HG02763 (cell line): ENCODE measurements around the gene LY6G5C.

Source experiments
- ATAC-seq: cut with Tn5 transposase; IDR thresholded peaks from one replicate; pipeline ENCODE4 v1.9.1; 2021; ENCODE audit warnings: mild to moderate bottlenecking, moderate library complexity; ENCODE audit not compliant: unreplicated experiment

LY6G5C gene

DNA sequence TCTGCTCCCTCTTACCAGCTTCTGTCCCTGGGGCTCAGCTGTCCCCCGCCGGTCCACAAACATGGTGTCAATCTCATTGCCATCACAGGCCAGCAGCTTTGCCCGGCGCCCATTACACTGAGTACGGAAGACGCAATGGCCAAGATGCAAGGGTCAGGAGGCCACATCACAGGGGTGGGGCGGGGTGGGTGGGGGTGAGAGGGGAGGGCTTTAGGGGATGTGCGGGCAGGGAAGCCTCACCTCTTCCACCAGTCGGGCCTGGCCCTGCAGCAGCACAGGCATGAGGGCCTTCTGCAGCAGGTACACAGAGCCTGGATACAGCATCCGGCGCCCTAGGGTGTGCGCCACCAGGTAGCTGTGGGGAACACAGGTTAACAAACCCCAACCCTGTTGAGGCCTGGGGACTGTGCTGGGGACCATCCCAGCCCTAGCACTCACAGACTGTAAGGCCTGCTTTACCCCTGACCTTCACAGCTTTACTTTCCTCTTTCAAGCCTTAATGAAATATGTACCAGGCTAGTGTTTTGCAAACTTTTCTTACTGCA lies 10.8 kb upstream of the LY6G5C start:
- ATAC-seq: no peak

DNA sequence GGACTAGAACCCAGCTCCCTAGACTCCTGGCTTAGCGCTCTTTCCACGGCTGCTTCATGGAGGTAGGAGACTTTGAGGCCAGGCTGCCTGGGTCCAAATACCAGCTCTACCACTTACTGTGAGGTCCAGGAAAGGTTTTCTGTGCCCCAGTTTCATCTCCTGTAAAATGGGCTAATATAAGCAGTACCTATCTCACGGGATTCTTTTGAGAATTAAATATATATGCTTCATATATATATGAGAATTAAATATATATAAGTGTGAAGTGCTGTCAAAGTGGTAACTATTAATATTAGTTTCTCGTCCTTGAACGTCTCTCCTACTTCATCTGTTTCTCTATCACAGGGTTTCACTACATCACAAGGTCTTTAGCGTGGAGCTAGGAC lies 10.2 kb upstream of the LY6G5C start:
- no peak for ATAC-seq

DNA sequence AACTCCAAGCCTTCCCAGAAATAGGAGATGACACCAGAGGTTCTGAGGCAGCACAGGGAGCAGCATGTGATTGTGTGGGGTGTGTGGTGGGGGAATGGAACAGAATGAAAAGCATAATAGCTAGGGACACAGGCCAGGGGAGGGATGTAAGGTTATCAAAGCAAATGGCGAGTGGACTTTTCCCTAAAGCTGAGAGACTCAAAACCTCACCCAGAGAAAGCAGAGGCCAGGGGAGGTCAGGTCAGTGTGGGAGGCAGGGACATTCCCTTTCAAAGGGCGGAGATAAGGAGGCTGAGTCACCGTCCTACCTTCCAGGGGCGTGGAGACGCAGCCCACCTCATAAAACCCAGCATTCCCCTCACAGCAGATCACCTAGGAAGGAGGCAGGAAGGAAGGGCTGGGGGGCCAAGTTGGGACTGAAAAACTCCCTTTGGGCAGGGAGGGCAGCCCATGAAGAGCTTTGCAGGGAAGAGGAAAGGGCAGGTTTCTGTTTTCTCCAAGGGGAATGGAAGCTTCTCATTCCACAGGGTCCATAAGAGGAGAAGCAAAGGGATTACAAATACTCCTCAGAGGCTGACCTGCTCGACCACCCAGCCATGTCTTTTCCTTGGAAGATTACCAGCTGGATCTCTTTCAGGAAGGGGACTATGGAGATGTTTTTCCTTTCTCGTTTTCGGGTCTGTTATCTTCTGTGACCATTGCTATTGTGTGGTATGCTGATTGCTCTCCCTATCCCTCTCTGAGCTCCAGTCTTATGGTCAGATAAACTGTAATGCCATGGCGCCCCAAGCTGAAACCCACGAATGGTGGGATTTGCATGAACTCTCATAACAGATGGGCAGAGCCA lies 9.6 kb upstream of the LY6G5C start:
- no peak for ATAC-seq

DNA sequence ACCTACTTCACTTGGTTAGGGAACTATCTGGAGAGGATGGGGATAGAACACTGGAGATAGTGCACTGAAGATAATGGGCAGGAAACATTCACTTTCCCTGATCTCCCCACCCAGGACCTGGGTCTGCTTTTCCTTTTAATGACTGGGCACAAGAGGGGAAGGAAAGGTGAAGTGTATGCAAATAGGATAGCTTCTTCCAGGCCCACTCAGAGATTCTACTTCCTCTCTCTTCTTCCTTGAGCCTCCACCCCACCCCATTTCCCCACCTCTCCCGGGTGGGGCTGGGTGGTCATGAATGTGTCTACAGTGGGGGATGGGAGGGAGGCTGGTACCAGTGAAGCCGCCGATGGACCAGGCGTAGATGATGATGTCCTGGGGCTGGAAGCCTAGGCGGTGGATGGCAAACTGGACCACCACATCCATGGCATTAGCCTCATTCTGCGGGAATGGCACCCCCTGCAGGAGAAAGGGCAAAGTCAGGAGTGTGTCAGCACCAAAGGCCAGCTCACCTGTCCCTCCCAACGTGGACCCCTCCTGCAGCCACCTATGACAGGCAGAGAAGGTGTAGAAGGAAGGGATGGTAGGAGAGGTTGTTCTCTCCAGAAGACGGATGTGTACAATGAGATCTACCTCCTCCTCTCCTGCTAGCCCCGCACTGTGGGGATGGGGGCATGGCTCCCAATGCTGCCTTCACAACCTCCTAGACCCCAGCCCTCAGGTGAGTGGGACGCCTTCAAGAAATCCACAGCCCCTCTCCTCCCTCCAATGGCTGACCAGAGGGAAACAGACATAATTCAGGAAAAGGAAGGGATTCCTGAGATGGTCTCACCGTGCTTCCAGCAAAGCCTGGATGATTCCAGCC lies 8.6 kb upstream of the LY6G5C start:
- no peak for ATAC-seq

DNA sequence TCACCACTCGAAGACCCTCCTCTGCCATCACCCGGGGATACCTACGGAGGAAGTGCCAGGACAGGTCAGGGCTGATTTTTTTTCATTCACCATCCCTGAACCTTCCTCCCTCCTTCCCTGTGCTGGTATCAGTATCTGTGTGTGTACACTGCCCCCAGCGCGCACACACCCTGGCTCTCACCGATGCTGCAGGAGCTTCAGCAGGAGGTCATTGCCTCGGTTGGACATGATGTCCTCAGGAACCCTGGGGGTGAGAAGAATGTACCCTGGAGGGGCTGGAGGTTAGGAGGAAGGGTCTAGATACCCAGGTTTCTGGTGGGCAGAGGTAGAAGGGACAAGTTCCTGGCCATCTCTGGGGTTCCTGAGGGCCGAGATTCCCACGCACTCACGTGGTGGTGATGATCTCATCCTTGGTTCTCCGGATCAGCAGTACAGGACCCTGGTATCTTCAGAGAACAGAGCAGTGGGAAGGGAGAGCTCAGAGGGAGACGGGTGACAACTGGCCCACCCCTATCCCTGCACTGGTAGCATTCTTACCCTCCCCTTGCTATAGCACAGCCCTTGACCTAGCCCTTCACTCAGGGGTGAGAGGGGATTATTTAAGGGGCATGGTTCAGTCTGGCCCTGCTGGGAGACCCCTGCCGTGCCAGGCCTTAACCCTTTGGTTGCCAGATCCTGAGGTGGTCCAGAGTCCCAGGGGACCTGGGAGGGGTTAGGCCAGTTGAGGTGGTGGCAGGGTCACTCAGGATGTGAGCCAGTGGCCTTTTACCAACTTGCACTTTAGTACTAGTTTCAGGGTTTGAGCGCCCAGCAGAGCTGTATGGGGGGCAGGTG lies 7.2 kb upstream of the LY6G5C start:
- no peak for ATAC-seq

DNA sequence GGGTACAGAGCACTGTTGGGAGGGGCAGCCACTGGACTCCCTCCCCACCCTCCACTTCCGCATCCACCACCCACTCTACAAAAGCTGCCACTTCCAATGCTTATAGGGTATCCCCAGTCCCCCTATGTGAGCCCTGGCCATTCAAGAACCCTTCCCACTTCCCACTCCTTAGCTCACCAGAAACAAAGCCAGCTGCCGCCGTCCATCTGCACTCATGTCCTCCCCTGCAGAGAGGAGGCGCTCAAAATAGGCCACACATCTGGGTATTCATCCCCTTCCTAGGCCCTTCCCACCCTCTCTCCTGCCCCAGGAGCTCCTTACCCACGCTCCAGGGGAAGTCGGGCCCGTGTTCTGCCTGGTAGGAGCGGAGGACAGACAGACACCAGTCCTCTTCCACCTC lies 6.5 kb upstream of the LY6G5C start:
- no peak for ATAC-seq

DNA sequence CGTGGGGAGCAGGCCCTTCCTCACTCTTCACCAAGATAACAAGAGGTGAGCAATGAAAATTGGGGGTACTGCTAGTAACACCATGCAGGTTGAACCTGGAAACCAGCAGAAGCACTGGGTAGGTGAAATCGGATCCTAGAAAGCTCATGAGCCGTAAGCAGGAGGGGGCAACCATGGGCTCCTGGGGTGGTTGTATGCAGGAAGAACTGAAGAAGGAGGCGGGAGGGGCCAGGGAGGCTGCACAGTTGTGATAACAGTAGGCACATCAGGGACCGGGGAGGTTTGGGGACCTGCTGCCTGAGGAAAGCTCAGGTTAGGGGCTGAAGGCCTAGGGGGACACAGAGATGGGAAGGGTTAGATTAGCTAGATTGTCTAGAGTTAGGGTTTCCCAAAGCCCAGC lies 5.6 kb upstream of the LY6G5C start:
- ATAC-seq: no peak

DNA sequence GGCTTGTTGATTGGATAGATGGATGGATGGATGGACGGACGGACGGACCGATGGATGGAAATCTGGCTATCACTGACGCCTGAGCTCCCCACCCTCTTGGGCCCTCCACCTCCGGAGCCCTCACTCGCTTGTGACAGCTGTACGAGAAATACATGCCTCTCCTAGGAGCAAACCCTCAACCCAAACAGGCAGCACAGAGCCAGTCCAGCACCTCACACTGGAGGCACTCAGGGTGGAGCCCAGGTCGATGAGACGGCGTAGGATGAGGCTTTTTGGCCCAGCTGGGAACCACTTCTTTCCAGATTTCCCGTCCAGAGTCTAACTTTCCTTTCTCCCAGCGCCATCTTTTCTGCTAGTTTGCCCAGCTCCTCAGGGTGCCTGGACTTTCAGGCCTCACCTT lies 2.7 kb upstream of the LY6G5C start:
- ATAC-seq: no peak

DNA sequence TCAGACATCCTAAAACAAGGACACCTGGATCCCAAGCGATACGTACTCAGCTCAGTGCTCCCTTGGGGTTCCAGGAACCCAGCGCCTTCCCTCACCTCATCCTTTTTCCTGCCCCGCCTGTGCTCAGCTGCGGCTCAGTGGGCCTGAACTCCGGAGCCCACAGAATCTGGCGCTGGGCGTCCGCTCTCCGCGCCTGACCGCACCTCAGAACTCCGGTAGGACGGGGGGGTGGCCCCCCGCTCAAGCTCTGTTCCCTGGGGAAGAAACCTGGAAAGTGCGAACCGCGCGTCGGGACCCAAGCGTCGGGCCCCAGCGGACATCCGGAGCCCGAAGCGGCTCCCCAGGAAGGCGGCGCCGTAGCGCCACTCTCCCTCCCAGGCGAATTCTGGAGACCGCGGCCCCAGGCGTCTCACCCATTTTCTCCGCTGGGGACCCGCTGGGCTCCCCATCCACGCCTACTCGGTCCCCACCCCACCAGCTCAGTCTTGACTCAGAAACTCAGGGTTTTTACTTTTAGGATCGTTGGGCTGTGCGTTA lies 336 bp upstream of the LY6G5C start:
- no peak for ATAC-seq

DNA sequence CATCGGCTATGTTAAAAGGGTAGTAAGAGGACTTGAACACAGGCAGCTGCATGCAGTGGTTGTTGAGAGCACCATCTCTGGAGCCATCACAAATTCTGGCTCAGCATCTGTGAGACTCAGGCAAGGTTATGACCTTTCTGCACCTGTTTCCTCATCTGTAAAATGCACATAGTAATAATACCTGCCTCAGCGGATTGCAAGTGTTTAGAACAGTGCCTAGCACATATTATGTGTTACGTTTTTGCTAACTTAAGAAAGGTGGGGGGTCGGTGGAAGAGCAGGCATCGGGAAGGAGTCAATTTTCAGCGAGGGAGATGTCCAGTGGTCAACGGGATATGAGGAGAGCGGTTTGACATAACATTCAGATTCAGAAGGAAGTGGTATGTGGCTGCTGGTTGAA lies 2.9 kb downstream of the LY6G5C start:
- no peak for ATAC-seq

DNA sequence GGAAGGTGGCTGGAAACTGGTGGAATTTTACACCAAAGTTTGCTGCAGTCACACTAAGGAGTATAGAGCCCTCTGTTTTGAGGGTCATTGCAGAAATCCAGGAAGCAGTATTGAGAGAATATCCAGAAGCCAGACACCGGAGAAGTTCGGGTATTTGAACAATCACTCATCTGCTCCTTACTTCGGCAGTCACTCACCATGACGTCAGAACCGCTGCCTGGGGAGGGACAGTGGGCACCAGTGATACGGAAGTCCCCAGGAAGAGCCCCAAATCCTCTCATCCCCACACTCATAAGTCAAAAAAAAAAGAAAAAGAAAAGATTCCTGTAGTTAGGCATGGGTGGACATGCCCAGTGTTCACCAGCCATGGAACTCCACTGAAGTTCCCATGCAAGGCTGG lies 4.0 kb downstream of the LY6G5C start:
- no peak for ATAC-seq

DNA sequence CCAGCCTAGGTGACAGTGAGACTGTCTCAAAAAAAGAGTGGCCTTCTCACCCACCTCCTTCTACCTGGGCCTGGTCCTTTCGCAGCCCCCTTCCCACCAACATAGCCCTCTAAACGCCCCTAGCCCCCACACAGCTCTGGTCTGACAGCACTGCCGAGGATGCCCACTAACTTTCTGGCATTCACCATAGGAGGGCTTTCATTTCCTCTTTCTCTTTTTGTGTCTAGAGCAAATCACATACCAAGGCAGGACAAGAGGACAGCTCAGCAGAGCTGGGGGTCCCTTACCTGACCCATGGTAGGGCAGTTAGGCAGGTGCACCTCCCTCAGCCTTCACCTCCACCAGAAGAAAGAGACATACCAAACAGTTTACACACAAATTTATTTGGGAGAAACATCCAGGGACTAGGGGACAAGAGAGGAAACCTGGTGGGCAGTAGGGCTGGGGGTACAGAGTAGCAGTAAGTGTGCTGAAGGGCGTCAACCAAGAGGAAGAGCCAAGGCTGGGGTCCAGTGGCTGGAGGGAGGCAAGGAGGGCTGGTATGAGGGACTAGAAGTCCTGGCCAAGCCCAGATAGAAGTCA lies 4.5 kb downstream of the LY6G5C start:
- no peak for ATAC-seq

DNA sequence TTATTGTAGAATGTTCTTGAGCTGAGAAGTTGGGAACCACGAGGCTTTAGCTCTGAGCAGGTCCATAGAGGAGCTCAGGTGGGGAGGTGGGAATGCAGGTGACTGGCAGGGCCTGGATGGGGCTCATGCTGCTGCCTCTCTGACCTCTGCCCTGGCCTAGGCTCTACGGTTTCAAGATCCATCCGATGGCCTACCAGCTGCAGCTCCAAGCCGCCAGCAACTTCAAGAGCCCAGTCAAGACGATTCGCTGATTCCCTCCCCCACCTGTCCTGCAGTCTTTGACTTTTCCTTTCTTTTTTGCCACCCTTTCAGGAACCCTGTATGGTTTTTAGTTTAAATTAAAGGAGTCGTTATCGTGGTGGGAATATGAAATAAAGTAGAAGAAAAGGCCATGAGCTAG lies 11.2 kb downstream of the LY6G5C start, which contains the start of gene LY6G5B:
Gene LY6G5B, plus strand, starts transcription at position 301 of the 400 bp plus-strand sequence. CDS start 975 bp downstream, outside the sequence.
- no peak for ATAC-seq

DNA sequence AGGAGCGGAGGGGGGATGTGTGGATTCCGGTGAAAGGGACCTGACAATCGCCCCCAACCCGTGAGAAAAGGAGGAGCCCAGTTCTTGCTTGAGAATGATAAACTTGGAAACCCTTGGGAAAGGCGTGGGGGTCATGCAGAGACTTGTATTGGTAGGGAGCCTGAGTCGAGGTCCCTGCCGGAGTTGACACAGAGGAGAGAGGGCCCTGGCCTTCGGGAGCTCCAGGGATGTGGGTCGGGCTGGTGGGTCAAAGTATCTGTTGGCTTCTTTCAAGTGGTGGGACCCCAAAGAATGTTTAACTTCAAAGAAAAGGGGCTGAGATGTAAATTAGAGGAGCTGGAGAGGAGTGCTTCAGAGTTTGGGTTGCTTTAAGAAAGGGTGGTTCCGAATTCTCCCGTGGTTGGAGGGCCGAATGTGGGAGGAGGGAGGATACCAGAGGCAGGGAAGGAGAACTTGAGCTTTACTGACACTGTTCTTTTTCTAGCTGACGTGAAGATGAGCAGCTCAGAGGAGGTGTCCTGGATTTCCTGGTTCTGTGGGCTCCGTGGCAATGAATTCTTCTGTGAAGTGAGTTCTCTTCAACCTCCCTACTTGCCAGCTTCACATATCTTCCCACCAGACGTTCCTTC lies 14.4 kb downstream of the LY6G5C start:
- ATAC-seq: no peak

DNA sequence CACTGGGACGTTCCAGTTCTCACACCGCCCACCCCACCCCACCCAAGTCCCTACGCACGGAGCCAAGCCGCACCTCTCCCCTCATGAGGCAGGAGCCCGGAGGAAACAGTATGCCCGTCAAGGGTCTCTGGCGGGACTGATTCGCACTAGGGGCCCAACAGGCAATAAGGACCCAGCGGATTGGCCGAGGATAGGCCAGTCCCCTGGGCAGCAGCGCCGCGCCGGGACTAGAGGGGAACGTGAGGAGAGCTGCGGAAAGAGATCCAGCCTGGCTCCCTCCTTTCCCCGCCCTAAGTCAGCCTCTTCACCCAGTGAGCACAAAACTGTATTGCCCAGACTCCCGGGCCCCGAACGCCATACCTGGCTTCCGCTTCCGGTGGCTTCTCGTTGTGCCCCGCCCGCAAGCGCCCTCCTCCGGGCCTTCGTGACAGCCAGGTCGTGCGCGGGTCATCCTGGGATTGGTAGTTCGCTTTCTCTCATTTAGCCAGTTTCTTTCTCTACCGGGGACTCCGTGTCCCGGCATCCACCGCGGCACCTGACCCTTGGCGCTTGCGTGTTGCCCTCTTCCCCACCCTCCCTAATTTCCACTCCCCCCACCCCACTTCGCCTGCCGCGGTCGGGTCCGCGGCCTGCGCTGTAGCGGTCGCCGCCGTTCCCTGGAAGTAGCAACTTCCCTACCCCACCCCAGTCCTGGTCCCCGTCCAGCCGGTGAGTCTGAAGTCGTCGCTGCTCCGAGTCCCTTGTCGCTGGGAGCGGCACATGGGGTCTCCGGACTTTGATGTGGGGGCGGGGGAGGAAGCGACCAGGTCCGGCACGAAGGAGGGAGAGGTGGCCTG lies 15.1 kb downstream of the LY6G5C start, which contains the start of gene CSNK2B:
Gene CSNK2B, plus strand, starts transcription at position 580 of the 836 bp plus-strand sequence. CDS start 752 bp downstream, outside the sequence.
- peak; percentile 84 for ATAC-seq

DNA sequence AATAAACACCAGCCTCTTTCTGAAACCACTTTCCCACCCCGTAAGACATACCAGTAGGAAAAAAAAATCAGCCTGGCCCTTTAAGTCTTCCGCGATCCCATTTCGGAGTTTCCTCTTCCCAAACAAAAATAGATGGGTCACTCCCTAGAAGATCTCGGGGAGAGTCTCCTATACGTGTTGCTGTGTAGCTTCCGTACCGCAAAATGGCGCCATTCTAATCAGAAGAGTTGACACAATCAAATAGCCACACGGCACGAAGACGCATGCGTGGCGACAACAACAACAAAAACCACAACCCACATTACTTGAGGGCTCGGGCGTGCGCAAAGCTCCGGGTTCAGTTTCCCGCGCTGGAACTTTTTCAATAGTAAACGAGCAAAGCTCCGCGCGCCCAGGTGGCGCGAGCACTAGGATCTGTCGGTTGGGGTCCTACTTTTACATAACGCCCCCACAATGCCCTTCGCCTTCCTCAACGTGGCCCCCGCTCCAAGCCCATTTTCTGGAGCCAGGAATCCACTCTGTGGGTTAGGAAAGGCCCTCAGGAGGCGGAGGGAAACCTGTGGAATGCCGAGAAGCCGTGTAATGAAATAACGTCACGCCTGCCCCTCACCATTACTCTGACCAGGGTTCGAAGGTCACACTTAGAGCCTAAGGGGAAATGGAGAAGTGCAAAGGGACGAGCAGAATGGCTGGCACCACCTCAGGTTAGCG lies 15.9 kb downstream of the LY6G5C start, which contains the start of gene GPANK1:
Gene GPANK1, minus strand, starts transcription at position 208 of the 711 bp plus-strand sequence. CDS start 519 bp downstream, outside the sequence.
- ATAC-seq: peak; percentile 1

DNA sequence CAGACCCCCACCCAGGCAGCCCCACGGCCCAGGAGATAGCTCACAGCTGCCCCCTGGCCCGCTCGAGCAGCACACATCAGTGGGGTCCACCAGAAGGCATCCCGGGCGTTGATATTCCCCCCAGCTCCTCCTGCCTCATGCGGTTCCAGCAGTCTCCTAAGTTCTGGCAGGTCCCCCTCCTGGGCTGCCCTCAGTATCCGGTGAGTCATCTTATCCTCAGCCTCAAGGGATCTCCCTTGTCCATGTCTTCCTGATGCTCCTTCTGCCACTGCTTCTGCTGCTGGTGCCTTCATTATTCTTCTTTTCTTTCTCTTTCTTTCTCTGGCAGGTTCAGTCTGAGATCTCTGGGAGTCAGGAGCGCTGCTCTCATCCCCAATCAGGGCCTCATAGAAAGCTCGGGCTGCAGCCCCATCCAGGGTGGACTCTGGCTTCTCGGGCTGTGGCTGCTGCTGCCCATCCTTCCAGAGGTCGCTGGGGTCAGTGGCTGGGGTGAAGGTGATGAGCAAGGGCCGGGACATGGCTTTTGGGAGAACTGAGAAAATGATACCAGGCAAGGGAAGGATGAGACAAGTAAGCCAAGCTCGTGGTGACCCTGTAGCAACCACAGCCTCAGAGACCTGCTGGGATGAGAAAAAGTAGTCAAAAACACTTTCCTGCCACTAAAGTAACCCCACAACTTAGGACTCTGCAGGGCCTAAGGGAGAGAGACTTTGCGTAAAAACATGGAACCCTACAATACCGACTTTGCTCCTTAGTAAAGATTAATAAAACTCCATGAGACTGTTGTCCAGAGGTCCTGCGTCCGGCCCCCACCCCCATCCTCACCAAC lies 16.7 kb downstream of the LY6G5C start:
- no peak for ATAC-seq
